Heart left ventricle (tissue), 13 donors: ENCODE data around the gene SPEF2.

Source experiments
- POLR2A ChIP-seq, 2 donors: fragments of 450-650 bp; IDR thresholded peaks; one replicate each; pipeline ENCODE4 v1.6.1; 2017; ENCODE audit warnings: antibody characterized with exemption in 2 of 2, mild to moderate bottlenecking in 2 of 2, moderate library complexity in 2 of 2
- TF ChIP-seq, protein P1 (sequence below), 12 donors: fragments of 200-600 bp; sonication (generic) in 4 of 12; IDR thresholded peaks; one replicate each; pipeline versions ENCODE4 v1.5.0 to v1.8.0; 2018 to 2022; ENCODE audit warnings: antibody characterized with exemption in 12 of 12, mild to moderate bottlenecking in 5 of 12
- donor health status: ischemic (EF 13 %, LVEDD 7.1; RV severe dilation, severe dysfunction).
- donor health status: DM: no; HTN: yes; CAD: no.
- donor health status: DM: no; HTN: no; CAD: no.
- donor health status: ischemic (EF 25% LVEDD 6.9; RV normal size, moderate dysfunction).
- donor health status: ischemic (EF 25% LVEDD 5.7; RV mildly dilated, moderate dysfunction).
- donor health status: ischemic (EF 35%, LVEDD 5.7; RV mildly dilated, moderate dysfunction).
- donor health status: nonischemic (EF 11% LVEDD 7.7; RV severe dilation, severe dysfunction).
- donor health status: DM: yes; HTN: yes; CAD: no.
- donor health status: PGD.
- donor health status: ischemic (EF 29% LVEDD 5.4; RV normal size, mild dysfunction).
- donor health status: nonischemic (EF 23%, LVEDD 6.1; RV moderate dilation, normal function).

DNA sequence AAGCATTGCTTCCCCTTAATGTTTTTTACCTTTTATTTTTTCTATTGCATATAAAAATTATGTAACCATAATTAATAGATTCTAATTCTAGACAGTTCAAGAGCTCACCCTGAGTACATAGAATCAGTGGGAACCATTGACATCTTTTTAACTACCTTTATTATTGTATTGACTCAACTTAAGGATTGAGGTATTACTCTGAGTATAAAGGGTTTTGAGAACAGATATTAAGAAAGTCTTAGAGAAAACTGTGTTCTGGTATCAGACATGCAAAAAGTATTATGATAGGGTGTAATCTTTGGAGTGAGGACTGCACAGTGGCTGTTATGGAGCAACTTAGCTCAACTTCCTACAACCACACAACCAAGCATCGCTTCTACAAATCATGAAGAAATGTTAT lies 8.9 kb downstream of the SPEF2 start:
- no peak for TF ChIP-seq POLR2A (IDR thresholded peaks at IDR 0.05)
- TF ChIP-seq, protein P1, sequence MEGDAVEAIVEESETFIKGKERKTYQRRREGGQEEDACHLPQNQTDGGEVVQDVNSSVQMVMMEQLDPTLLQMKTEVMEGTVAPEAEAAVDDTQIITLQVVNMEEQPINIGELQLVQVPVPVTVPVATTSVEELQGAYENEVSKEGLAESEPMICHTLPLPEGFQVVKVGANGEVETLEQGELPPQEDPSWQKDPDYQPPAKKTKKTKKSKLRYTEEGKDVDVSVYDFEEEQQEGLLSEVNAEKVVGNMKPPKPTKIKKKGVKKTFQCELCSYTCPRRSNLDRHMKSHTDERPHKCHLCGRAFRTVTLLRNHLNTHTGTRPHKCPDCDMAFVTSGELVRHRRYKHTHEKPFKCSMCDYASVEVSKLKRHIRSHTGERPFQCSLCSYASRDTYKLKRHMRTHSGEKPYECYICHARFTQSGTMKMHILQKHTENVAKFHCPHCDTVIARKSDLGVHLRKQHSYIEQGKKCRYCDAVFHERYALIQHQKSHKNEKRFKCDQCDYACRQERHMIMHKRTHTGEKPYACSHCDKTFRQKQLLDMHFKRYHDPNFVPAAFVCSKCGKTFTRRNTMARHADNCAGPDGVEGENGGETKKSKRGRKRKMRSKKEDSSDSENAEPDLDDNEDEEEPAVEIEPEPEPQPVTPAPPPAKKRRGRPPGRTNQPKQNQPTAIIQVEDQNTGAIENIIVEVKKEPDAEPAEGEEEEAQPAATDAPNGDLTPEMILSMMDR (IDR thresholded peaks at IDR 0.05) = no peak
